Ishikawa (cell line): ENCODE results near the gene LAMA3.

Source experiments
- CEBPB ChIP-seq: IDR thresholded peaks from 2 replicates; pipeline ENCODE4 v1.6.1; 2012
- CREB1 ChIP-seq: IDR thresholded peaks from 2 replicates; pipeline ENCODE4 v1.6.1; 2012; ENCODE audit warnings: low read depth
- EGR1 ChIP-seq: IDR thresholded peaks from 2 replicates; pipeline ENCODE4 v1.6.1; 2012
- EP300 ChIP-seq: IDR thresholded peaks from 2 replicates; pipeline ENCODE4 v1.6.1; 2012; ENCODE audit warnings: borderline replicate concordance
- FOXM1 ChIP-seq: IDR thresholded peaks from 2 replicates; pipeline ENCODE4 v1.6.1; 2012; ENCODE audit warnings: low read depth, borderline replicate concordance
- MAX ChIP-seq: IDR thresholded peaks from 2 replicates; pipeline ENCODE4 v1.6.1; 2012
- NFIC ChIP-seq: IDR thresholded peaks from 2 replicates; pipeline ENCODE4 v1.6.1; 2012
- RAD21 ChIP-seq: IDR thresholded peaks from 2 replicates; pipeline ENCODE4 v1.6.1; 2012; ENCODE audit warnings: low read depth
- REST ChIP-seq: IDR thresholded peaks from 2 replicates; pipeline ENCODE4 v1.6.1; 2012; ENCODE audit warnings: low read depth, mild to moderate bottlenecking
- TAF1 ChIP-seq: IDR thresholded peaks from 2 replicates; pipeline ENCODE4 v1.6.1; 2012; ENCODE audit warnings: low read depth, mild to moderate bottlenecking
- TCF12 ChIP-seq: IDR thresholded peaks from 2 replicates; pipeline ENCODE4 v1.6.1; 2012; ENCODE audit warnings: low read depth
- TEAD4 ChIP-seq: IDR thresholded peaks from 2 replicates; pipeline ENCODE4 v1.6.1; 2012
- USF1 ChIP-seq: IDR thresholded peaks from 2 replicates; pipeline ENCODE4 v1.6.1; 2012
- YY1 ChIP-seq: IDR thresholded peaks from 2 replicates; pipeline ENCODE4 v1.6.1; 2012; ENCODE audit warnings: low read depth
- ZBTB7A ChIP-seq: IDR thresholded peaks from 2 replicates; pipeline ENCODE4 v1.6.1; 2012; ENCODE audit warnings: low read depth

LAMA3 gene

GRCh38 chr18:23929362-23929930, 240.2 kb downstream of the LAMA3 start:
- TF ChIP-seq TEAD4 = no peak
- TF ChIP-seq CREB1 = no peak
- no peak for TF ChIP-seq USF1
- TF ChIP-seq MAX = no peak
- TF ChIP-seq REST = no peak
- TF ChIP-seq RAD21 = no peak
- TF ChIP-seq ZBTB7A = no peak
- TF ChIP-seq TCF12 = no peak
- no peak for TF ChIP-seq NFIC
- no peak for TF ChIP-seq FOXM1
- no peak for TF ChIP-seq CEBPB
- TF ChIP-seq EGR1 = no peak
- TF ChIP-seq EP300 = no peak
- TF ChIP-seq YY1 = no peak
- TF ChIP-seq TAF1 = no peak

GRCh38 chr18:23930002-23930401, 240.7 kb downstream of the LAMA3 start:
- TF ChIP-seq CREB1 (no peak), FOXM1 (no peak), EP300 (no peak), ZBTB7A (no peak)

GRCh38 chr18:23932385-23933067, 243.3 kb downstream of the LAMA3 start:
- TF ChIP-seq TCF12 (no peak), FOXM1 (no peak), ZBTB7A (no peak), RAD21 (no peak), TEAD4 (no peak), YY1 (no peak), NFIC (no peak), CREB1 (no peak), TAF1 (no peak), EP300 (no peak), USF1 (no peak), CEBPB (no peak), EGR1 (no peak), REST (no peak)

GRCh38 chr18:23933407-23933806, 244.2 kb downstream of the LAMA3 start:
- no peak for TF ChIP-seq EP300
- no peak for TF ChIP-seq ZBTB7A

GRCh38 chr18:23934252-23934651, 245.0 kb downstream of the LAMA3 start:
- no peak for TF ChIP-seq RAD21
- no peak for TF ChIP-seq MAX
- no peak for TF ChIP-seq EP300
- TF ChIP-seq REST = no peak
- no peak for TF ChIP-seq CREB1
- TF ChIP-seq CEBPB = no peak
- TF ChIP-seq USF1 = no peak
- no peak for TF ChIP-seq TEAD4
- no peak for TF ChIP-seq TAF1
- TF ChIP-seq ZBTB7A = no peak
- TF ChIP-seq FOXM1 = no peak
- no peak for TF ChIP-seq TCF12
- TF ChIP-seq EGR1 = no peak
- TF ChIP-seq NFIC = no peak
- no peak for TF ChIP-seq YY1
